HepG2 (cell line): ENCODE results near the gene TP53BP2. TPM values are rescaled to one million over a fixed set of nuclear protein-coding genes. Genes with fewer than 3 reads are reported as not detected.

Source experiments
- GTF3A ChIP-seq: sonication (generic); formaldehyde crosslinking; conservative IDR thresholded peaks from 2 replicates; pipeline ENCODE4 v1.4.0; 2020; ENCODE audit warnings: mild to moderate bottlenecking, missing genetic modification reagents
- HMG20A ChIP-seq: IDR thresholded peaks from 2 replicates; pipeline ENCODE4 v1.6.1; 2016; ENCODE audit warnings: borderline replicate concordance
- MED13 ChIP-seq: sonication (generic); formaldehyde crosslinking; IDR thresholded peaks from 2 replicates; pipeline ENCODE4 v1.5.0; 2020; ENCODE audit warnings: missing genetic modification reagents
- RFXAP ChIP-seq: sonication (generic); formaldehyde crosslinking; IDR thresholded peaks from 2 replicates; pipeline ENCODE4 v1.4.0; 2020; ENCODE audit warnings: missing genetic modification reagents, borderline replicate concordance
- ZNF335 ChIP-seq: sonication (generic); formaldehyde crosslinking; IDR thresholded peaks from 2 replicates; pipeline ENCODE4 v1.4.0; 2020; ENCODE audit warnings: missing genetic modification reagents
- polyA plus RNA-seq, 8 experiments: library from polyadenylated mRNA; depleted of rRNA in 3 of 8; stranded (reverse) in 7 of 8; unstranded in 1 of 8; fragments of >200 nt; fragmentation: Illumina TruSeq in 4 of 8; extraction: Trizol in 4 of 8; gene quantifications; 2 replicates each; pipeline versions ENCODE4 v1.2.1 to v1.2.3, GENCODE V29; 2011 to 2016; ENCODE audit warnings: low read depth in 4 of 8, missing spikeins in 1 of 8, mixed read lengths in 1 of 8; ENCODE audit not compliant: insufficient read depth in 1 of 8
- total RNA-seq, 5 experiments: library from RNA; depleted of rRNA; stranded (reverse); fragments of >200 nt; fragmentation: Illumina TruSeq; extraction: Trizol; gene quantifications; 2 replicates each; pipeline ENCODE4 v1.2.3, GENCODE V29; 2016; ENCODE audit warnings: low read depth in 1 of 5
- TF ChIP-seq, protein P1 (sequence below): sonication (generic); formaldehyde crosslinking; IDR thresholded peaks from 2 replicates; pipeline ENCODE4 v1.5.0; 2020; ENCODE audit warnings: mild to moderate bottlenecking, missing genetic modification reagents, borderline replicate concordance
- TF ChIP-seq, protein P2 (sequence below): sonication (generic); formaldehyde crosslinking; IDR thresholded peaks from 2 replicates; pipeline ENCODE4 v1.4.0; 2020; ENCODE audit warnings: missing genetic modification reagents
- TF ChIP-seq, protein P3 (sequence below): sonication (generic); formaldehyde crosslinking; IDR thresholded peaks from 2 replicates; pipeline ENCODE4 v1.9.0; 2022; ENCODE audit warnings: low read depth, missing genetic modification reagents
- TF ChIP-seq, protein P4 (sequence below): sonication (generic); formaldehyde crosslinking; conservative IDR thresholded peaks from 2 replicates; pipeline ENCODE4 v1.8.1; 2023; ENCODE audit warnings: missing genetic modification reagents

TP53BP2 gene
- total and polyA plus RNA-seq, 2 of the 13 experiments (the other 11 are each of a cell fraction or from before 2014, with no cell fraction given) = 10.0 to 14.0 TPM

DNA sequence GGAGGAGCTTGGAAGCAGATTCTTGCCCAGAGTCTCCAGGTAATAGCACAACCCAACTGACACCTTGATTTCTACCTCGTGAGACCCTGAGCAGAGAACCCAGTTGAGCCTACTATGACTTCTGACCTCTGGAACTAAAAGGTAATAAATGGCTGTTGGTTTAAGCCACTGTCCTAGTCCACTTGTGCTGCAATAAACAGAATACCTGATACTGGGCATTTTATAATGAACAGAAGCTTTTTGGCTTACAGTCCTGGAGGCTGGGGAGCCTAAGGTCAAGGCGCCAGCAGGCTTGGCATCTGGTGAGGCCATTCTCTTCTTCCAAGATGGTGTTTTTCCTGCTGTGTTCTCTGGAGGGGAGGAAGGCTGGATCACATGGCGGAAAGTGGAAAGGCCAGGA is 39.9 kb upstream of the TP53BP2 start (continued):
- TF ChIP-seq, protein P1, sequence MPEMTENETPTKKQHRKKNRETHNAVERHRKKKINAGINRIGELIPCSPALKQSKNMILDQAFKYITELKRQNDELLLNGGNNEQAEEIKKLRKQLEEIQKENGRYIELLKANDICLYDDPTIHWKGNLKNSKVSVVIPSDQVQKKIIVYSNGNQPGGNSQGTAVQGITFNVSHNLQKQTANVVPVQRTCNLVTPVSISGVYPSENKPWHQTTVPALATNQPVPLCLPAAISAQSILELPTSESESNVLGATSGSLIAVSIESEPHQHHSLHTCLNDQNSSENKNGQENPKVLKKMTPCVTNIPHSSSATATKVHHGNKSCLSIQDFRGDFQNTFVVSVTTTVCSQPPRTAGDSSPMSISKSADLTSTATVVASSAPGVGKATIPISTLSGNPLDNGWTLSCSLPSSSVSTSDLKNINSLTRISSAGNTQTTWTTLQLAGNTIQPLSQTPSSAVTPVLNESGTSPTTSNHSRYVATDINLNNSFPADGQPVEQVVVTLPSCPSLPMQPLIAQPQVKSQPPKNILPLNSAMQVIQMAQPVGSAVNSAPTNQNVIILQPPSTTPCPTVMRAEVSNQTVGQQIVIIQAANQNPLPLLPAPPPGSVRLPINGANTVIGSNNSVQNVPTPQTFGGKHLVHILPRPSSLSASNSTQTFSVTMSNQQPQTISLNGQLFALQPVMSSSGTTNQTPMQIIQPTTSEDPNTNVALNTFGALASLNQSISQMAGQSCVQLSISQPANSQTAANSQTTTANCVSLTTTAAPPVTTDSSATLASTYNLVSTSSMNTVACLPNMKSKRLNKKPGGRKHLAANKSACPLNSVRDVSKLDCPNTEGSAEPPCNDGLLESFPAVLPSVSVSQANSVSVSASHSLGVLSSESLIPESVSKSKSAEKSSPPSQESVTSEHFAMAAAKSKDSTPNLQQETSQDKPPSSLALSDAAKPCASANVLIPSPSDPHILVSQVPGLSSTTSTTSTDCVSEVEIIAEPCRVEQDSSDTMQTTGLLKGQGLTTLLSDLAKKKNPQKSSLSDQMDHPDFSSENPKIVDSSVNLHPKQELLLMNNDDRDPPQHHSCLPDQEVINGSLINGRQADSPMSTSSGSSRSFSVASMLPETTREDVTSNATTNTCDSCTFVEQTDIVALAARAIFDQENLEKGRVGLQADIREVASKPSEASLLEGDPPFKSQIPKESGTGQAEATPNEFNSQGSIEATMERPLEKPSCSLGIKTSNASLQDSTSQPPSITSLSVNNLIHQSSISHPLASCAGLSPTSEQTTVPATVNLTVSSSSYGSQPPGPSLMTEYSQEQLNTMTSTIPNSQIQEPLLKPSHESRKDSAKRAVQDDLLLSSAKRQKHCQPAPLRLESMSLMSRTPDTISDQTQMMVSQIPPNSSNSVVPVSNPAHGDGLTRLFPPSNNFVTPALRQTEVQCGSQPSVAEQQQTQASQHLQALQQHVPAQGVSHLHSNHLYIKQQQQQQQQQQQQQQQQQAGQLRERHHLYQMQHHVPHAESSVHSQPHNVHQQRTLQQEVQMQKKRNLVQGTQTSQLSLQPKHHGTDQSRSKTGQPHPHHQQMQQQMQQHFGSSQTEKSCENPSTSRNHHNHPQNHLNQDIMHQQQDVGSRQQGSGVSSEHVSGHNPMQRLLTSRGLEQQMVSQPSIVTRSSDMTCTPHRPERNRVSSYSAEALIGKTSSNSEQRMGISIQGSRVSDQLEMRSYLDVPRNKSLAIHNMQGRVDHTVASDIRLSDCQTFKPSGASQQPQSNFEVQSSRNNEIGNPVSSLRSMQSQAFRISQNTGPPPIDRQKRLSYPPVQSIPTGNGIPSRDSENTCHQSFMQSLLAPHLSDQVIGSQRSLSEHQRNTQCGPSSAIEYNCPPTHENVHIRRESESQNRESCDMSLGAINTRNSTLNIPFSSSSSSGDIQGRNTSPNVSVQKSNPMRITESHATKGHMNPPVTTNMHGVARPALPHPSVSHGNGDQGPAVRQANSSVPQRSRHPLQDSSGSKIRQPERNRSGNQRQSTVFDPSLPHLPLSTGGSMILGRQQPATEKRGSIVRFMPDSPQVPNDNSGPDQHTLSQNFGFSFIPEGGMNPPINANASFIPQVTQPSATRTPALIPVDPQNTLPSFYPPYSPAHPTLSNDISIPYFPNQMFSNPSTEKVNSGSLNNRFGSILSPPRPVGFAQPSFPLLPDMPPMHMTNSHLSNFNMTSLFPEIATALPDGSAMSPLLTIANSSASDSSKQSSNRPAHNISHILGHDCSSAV (CRISPR knock-in tag) = no peak
- TF ChIP-seq RFXAP (CRISPR knock-in tag) = no peak
- no peak for TF ChIP-seq MED13 (CRISPR knock-in tag)
- TF ChIP-seq, protein P2, sequence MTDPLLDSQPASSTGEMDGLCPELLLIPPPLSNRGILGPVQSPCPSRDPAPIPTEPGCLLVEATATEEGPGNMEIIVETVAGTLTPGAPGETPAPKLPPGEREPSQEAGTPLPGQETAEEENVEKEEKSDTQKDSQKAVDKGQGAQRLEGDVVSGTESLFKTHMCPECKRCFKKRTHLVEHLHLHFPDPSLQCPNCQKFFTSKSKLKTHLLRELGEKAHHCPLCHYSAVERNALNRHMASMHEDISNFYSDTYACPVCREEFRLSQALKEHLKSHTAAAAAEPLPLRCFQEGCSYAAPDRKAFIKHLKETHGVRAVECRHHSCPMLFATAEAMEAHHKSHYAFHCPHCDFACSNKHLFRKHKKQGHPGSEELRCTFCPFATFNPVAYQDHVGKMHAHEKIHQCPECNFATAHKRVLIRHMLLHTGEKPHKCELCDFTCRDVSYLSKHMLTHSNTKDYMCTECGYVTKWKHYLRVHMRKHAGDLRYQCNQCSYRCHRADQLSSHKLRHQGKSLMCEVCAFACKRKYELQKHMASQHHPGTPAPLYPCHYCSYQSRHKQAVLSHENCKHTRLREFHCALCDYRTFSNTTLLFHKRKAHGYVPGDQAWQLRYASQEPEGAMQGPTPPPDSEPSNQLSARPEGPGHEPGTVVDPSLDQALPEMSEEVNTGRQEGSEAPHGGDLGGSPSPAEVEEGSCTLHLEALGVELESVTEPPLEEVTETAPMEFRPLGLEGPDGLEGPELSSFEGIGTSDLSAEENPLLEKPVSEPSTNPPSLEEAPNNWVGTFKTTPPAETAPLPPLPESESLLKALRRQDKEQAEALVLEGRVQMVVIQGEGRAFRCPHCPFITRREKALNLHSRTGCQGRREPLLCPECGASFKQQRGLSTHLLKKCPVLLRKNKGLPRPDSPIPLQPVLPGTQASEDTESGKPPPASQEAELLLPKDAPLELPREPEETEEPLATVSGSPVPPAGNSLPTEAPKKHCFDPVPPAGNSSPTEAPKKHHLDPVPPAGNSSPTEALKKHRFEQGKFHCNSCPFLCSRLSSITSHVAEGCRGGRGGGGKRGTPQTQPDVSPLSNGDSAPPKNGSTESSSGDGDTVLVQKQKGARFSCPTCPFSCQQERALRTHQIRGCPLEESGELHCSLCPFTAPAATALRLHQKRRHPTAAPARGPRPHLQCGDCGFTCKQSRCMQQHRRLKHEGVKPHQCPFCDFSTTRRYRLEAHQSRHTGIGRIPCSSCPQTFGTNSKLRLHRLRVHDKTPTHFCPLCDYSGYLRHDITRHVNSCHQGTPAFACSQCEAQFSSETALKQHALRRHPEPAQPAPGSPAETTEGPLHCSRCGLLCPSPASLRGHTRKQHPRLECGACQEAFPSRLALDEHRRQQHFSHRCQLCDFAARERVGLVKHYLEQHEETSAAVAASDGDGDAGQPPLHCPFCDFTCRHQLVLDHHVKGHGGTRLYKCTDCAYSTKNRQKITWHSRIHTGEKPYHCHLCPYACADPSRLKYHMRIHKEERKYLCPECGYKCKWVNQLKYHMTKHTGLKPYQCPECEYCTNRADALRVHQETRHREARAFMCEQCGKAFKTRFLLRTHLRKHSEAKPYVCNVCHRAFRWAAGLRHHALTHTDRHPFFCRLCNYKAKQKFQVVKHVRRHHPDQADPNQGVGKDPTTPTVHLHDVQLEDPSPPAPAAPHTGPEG (CRISPR knock-in tag) = no peak
- TF ChIP-seq GTF3A (CRISPR knock-in tag) = no peak
- TF ChIP-seq ZNF335 = no peak
- TF ChIP-seq, protein P3, sequence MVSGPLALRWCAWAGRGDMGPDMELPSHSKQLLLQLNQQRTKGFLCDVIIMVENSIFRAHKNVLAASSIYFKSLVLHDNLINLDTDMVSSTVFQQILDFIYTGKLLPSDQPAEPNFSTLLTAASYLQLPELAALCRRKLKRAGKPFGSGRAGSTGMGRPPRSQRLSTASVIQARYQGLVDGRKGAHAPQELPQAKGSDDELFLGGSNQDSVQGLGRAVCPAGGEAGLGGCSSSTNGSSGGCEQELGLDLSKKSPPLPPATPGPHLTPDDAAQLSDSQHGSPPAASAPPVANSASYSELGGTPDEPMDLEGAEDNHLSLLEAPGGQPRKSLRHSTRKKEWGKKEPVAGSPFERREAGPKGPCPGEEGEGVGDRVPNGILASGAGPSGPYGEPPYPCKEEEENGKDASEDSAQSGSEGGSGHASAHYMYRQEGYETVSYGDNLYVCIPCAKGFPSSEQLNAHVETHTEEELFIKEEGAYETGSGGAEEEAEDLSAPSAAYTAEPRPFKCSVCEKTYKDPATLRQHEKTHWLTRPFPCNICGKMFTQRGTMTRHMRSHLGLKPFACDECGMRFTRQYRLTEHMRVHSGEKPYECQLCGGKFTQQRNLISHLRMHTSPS (CRISPR knock-in tag) = no peak
- no peak for TF ChIP-seq HMG20A
- TF ChIP-seq, protein P4, sequence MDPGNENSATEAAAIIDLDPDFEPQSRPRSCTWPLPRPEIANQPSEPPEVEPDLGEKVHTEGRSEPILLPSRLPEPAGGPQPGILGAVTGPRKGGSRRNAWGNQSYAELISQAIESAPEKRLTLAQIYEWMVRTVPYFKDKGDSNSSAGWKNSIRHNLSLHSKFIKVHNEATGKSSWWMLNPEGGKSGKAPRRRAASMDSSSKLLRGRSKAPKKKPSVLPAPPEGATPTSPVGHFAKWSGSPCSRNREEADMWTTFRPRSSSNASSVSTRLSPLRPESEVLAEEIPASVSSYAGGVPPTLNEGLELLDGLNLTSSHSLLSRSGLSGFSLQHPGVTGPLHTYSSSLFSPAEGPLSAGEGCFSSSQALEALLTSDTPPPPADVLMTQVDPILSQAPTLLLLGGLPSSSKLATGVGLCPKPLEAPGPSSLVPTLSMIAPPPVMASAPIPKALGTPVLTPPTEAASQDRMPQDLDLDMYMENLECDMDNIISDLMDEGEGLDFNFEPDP (CRISPR knock-in tag) = no peak
